HK-2 (cell line): Measurements from ENCODE around the gene CYB5D1.
A peak's percentile ranks its signal among the peaks of the same experiment; 100 is the strongest.
"Not testable (repeated sequence)": the region's sequence is repeated elsewhere in the genome, so short reads cannot be mapped to it uniquely, and the experiment has no call there.

Source experiments
- DNase-seq: peaks from one replicate; pipeline ENCODE4 v3.0.0-alpha.2; 2018; ENCODE audit not compliant: unreplicated experiment

Gene CYB5D1

DNA sequence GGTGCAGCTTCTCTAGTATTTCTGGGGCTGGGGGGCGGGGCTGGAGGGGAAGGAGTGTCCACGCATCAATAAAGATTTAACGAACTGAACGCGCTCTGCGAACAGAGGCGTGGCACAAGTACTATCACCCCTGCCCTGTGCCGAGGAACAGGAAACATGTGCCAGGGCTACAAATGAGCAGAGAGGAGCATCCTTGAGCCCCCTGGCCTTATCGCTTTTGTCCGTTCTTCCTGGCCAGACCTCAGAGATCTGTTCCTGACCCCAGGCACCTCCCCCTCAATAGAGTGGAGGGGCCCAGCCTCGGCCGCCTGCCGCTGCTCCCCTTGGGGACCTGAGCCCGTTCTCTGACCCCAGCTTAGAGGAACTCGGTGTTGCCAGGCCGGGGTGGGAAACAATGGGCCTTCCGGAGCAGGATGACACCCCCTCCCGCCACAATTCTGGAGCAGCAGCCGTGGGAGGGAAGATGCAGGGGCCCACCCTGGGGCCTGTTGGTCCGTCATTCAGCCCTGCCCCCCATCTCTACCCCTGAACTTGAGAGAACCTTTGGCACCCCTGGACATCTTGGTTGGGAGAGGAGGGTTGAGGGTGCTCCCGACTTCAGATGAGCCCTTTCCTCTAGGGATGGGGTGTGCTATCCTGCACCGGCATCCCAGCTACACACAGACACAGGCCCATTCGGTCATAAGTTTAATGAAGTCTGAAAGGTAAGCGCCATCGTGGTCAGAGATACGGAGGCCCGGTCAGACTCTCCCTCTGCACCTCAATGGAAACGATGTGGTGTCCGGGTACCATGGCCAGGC is 1.6 kb upstream of the CYB5D1 start:
- DNase-seq, result peak; percentile 28

DNA sequence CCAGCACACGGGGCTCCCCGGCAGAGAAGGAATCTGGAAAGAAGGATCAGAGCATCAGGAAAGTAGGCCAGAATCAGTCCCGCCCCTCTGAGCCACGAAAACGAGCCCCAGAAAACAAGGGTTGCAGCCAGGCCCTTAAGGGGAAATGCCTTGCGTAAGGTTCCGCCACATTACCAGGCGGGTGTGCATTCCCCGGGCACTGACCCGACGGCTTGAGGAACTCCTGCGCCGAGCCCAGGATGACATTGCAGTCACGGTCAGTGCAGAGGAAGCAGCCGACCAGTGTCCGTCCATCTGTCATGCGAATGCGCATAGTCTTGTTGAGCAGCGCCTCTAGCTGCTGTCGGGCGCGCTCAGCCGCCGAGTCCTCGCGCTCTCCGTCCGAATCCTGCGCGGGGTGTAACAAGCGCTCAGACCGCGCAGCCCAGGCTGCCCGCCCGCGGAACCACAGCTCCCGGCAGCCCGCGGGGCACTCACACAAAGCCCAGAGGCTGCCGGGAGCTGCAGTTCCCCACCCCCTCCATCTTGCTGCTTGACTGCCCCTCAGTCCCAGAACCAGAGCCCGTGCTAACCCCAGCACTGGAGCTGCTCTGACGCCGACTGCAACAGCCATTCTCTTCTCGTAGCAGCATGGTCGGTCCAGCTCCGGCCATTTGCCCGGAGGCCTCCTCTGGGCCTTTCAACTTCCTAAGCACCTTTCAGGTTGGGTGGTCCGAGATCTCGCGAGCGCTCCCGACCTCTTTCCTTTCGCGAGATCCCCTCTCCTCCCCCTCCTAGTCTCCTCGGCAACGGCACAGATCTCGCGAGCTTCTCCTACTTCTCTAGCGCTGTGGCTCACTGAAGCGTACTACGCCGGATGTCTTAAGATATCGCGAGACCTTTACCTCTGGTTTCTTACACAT is 741 bp upstream of the CYB5D1 start, which contains the start of gene NAA38:
TSS of gene NAA38 (minus strand) at position 749 of the 902 bp plus-strand sequence. CDS start at position 653, 96 bp downstream.
- peak; percentile 96 for DNase-seq

DNA sequence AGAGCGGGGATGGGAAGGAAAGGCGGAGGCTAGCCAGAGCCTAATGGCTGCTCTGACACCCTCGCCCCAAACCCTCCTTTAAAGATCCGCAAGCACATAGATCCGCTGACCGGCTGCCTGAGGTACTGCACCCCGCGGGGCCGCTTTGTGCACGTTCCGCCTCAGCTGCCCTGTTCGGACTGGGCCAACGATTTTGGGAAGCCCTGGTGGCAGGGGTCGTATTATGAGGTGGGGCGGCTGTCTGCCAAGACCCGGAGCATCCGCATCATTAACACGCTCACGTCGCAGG is 663 bp downstream of the CYB5D1 start:
- DNase-seq, result peak; percentile 49

DNA sequence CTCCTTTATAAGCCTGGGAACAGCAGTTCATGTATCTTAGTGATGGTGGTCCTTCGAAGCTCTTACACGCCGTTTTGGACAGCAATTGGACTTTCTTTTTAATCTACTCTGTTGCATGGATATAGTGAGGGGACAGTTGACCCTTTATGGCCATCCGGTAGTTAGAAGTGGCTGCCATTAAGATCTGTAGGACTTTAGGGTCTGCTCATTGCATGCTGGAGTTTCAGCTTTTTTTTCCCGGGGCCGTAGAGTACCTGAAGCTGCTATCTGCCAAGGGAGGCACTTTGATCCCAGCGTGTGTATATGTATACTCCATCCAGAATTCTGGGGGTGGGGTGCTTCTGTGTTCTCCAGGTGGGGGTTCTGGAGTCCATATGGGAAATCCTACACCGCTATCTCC is 1.2 kb downstream of the CYB5D1 start:
- no peak for DNase-seq

DNA sequence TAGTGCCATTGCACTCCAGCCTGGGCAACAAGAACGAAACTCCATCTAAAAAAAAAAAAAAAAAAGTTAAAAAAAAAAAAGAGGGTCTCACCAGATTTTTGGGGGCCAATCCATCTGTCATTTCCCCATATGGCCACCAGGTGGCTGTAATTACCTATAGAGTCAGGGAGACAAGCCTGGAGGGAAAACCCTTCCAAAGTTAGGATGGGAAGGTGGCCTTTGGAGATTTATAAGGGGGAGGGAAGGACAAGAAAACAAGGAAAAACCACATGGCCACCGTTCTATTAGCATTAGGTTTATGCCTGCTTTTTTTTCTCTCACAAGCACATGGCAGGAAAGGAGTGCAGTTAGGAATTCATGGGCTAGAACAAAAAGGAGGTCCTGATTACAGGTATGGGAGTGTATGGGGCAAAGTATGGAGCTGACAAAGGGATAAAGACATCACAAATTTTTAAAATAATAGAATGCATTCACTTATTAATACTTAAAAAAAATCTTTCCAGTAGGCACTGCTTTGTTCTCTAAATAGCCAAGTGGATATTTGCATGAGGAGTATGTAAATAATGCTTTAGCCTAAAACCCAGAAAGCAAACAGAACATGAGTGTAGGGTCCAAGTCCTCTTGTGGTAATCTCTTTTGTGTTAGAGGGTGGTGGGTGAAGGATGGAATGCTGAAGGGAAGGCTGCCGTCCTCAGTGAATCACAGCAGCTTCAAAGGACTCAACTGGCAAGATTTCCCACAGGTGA is 5.1 kb downstream of the CYB5D1 start:
- DNase-seq, result peak; percentile 26

DNA sequence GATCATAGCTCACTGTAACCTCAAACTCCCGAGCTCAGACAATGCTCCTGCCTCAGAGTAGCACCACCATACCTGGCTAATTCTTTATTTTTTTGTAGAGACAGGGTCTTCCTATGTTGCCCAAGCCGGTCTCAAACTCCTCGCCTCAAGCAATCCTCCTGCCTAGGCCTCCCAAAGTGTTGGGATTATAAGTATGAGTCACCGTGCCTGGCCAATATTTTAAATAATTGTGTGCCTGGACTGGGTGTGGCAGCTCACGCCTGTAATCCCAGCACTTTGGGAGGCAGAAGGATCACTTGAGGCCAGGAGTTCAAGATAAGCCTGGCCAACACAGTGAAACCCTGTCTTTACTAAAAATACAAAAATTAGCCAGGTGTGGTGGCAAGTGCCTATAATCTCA is 6.6 kb downstream of the CYB5D1 start:
- not testable (repeated sequence) for DNase-seq

DNA sequence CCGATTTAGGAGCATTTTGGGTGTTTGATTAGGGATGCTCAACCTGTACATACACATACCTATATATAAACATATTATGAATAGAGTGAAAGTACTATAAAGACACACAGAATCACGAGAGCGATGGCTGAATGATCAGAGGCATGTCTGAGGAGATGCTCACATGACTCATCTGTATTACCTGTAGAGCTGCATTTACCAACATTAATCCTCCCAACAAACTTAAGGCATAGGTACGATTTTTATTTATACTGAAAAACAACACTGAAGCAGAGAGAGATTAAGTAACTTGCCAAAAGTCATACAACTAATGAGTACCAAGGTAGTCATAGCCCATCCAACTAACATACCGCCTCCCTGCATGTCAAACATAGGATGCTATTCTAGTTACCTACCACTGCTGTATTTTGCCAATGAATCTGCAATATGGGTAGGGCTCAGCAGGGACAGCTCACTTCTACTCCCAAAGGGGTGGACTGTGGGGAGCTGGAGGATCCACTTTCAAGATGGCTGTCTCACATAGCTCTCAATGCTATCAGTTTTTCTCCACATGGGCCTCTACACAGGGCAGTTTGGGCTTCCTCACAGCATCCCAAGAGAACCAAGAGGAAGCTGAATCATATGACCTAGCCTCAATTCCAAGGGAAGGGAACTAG is 7.3 kb downstream of the CYB5D1 start:
- no peak for DNase-seq

DNA sequence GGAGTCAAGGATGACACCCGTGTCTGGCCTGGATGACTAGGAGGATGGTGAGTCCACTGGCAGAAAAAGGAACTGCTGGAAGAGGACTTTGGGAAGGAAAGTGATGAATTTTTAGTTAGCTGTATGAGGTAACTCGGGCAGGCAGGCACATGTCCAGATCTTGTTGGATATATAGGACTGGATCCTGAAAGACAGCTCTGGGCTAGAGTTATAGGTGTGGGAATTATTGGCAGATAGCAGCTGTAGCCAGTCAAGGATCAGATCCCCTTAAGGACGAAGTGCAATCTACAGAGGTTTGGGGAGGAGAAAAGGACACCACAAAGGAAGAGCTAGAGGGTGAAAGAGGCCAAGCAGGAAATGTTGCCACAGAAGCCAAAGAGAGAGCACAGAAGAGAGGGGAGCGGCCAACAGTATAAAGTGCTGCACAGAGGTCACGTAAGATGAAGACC is 10.1 kb downstream of the CYB5D1 start:
- DNase-seq, result no peak

DNA sequence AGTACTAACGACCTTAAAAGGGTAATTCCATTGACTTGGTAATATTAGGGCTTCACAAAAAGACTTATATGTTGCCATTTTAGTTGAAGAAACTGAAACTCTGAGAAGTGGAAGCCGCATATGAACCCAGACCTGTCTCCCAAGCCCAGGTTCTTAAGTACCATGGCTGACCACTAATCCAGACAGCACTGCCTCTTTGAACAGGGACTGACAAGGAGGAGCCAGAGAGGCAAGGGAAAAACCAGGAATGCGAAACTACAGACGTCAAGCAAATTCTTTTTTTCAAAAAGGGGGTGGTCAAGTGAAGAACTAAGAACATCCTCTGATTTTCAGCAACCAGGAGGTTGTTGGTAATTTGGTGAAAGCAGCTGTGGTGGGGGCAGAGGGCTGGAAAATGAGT is 15.2 kb downstream of the CYB5D1 start:
- no peak for DNase-seq

DNA sequence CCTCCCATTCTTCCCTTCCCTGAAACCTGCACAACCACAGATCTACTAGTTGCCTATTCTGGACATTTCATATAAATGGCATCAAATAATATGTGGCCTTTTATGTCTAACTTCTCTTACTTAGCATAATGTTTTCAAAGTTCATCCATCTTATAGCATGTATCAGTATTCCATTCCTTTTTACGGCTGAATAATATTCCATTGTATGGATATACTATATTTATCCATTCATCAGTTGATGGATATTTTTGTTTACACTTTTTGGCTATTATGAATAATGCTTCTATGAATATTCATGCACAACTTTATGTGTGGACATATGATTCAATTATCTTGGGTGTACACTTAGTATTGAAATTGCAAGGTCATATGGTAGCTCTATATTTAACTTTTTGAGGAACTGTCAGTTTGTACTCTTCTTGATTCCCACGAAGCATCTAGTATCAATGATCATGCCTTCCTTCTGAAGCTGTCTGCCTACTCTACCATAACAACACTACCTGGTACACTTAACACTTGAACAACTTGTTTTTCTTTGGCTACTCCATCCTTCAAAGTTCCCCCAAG is 18.1 kb downstream of the CYB5D1 start:
- DNase-seq, result no peak

DNA sequence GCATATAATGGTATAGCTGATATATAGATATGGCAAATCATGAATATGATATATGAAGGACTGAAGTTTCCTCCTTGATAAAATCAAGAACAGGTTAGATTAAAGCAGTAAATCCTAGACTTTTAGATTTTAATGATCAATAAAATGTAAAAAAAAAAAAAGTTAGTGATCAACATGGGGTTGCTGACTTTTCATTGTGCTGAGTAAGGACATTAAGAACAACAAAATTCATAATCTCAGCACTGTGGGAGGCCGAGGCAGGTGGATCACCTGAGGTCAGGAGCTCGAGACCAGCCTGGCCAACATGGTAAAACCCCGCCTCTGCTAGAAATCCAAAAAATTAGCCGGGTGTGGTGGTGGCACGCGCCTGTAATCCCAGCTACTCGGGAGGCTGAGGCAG is 20.4 kb downstream of the CYB5D1 start:
- no peak for DNase-seq

DNA sequence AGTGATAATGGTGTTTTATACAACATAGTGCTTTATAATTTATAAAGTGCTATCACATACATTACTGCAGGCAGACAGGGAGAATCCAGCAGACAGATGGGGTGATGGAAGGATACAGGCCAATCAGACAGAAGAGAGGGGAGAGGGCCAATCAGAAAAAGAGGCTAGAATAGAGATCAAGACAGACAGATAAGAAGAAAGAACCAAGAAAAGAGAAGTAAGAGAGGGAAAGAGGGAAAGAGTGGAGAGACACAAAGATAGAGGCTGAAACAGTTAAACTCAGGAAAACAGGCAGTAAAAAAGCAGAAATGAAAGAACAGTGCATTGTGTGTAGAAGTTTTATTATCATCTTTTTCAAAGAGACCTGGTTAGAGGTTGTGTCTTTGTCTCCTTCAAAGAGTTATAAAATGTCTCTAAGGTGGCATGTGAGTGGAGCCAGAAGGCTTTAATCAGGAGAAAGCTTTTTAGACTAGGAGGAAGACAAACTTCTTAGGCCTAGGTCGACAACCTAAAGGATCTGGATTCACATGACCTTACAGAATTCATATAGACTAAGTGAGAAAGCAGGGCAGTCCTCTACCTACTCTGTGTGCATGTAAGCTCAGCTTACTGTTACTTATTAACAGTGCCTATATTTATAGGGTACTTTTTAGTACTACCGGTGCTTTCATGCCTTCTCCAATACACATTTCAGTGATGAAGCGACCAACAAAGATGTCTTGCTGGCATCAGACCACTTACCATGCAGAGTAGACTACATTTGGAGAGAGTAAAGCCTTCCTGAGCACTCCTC is 22.5 kb downstream of the CYB5D1 start:
- DNase-seq, result no peak

DNA sequence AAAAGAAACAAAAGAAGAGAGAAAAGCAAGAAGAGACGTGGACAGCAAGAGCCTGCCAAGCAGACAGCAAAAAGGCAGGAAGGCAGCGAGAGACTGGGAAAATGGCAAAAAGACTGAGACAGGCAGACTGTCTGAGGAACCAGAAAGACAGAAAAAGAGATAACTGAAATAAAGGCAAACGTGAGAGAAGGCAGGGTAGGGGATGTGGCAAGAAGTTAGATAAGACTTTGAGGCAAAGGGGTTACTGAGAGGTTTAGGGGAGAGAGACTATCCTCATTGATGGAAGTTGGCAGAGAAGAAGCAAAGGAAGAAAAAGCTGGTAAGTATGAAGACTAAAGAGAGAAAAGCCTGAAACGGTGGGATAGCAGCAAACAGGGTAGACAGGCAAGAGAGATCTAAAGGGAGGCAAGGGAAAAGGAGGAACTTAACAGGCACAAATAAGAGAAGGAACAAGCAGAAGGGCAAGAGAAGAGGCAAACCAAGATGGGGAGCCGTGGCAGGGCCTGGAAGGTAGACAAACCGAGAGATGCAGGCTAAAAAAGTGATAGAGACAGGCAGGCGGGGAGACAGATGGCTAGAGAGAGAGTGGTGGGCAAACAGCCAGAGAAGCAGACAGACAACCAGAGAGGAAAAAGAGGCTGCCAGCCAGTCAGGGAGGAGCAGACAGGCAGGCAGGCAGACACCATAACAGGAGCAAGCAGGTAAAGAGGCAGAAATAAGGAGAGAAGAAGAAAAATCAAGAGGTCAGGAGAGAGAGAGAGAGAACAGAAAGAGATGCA is 23.7 kb downstream of the CYB5D1 start:
- DNase-seq, result no peak

DNA sequence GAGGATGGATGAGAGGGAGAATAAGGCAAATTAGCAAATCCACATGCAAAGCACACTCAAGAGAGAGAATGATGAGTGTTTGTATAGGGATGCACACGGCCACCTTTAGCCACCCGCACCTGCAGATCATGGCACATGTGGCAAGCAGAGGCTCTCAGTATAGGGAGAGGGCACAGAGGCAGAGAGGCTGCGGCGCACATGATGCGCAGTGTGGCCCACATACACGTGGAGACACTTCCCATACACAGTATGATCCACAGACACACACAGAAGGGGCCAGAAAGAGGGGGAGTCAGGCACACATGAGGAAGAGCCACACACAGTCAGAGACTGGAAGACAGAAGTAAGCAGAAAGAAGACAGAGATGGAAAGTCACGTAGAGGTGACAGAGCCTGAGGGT is 24.3 kb downstream of the CYB5D1 start:
- DNase-seq, result no peak

DNA sequence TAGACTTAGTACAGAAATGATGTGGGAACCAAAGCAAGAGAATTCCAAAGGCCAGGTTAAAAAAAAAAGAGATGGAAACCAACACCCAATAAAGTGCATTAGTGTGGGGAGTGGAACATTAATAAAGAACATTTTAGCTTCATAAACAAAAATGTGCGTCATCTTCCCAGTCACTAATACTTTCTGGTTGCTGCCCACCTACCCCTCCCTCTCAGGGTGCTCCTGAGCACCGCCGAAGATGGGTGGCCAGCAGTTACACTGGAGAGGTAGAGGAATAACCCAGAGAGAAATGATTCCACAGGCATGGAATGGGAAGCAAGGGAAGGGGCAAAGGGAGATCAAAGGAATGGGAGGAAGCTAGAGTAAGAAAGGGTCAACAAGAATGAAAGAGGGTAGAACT is 24.8 kb downstream of the CYB5D1 start:
- no peak for DNase-seq

DNA sequence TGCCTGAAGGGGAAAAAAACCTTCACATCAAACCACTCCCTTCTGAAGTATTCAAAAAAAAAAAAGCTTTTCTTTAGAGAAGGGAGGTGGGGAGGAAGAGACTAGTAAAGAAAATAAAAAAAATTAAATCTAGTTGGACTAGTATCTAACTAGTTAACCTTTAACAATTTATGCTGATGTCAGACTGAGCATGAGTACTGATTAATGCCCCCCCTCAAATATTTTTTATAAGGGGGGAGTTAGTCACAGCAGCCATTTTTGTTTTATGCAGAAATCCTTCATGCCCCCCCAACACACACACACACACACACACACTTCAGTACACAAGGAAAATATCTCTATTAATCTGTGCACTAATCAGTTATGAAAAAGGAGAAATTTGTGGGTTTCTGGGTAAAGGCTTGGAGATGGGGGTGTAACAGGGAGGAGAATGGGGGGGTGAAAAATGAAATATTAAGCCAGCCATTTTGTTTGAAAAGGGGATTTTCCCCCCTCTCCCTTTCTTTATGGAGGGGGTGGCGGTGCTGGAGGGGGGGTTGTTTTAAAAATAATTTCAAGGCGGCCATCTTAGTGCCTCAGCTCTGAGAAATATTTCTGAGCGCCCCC is 26.1 kb downstream of the CYB5D1 start:
- DNase-seq, result no peak

DNA sequence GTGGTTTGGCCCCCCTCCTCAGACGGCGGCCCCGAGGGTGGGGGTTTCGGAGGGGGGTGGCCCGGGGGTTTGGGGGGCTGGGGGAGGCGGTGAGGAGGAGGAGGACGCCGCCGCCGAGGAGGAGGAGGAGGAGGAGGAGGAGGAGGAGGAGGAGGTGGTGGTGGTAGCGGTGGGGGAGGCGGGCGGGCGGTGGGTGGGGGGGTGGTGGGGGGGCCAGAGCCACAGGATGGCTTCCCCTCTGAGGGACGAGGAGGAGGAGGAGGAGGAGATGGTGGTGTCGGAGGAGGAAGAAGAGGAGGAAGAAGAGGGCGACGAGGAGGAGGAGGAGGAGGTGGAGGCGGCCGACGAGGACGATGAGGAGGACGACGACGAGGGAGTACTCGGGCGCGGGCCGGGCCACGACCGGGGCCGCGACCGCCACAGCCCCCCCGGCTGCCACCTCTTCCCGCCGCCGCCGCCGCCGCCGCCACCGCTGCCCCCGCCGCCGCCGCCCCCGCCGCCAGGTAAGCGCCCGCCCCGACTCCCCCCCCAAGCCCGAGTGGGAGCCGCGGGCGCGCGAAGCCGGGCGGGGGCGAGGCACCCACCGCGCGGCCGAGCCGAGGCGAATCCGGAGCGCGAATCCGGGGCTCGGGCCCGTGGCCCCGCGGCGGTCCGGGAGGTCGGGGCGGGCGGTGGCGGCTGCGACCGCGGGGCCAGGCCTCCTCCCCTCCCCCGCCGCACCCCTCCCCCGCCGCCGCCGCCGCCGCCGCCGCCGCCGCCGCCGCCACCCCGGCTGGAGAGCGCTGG is 27.0 kb downstream of the CYB5D1 start:
- peak; percentile 51 for DNase-seq

DNA sequence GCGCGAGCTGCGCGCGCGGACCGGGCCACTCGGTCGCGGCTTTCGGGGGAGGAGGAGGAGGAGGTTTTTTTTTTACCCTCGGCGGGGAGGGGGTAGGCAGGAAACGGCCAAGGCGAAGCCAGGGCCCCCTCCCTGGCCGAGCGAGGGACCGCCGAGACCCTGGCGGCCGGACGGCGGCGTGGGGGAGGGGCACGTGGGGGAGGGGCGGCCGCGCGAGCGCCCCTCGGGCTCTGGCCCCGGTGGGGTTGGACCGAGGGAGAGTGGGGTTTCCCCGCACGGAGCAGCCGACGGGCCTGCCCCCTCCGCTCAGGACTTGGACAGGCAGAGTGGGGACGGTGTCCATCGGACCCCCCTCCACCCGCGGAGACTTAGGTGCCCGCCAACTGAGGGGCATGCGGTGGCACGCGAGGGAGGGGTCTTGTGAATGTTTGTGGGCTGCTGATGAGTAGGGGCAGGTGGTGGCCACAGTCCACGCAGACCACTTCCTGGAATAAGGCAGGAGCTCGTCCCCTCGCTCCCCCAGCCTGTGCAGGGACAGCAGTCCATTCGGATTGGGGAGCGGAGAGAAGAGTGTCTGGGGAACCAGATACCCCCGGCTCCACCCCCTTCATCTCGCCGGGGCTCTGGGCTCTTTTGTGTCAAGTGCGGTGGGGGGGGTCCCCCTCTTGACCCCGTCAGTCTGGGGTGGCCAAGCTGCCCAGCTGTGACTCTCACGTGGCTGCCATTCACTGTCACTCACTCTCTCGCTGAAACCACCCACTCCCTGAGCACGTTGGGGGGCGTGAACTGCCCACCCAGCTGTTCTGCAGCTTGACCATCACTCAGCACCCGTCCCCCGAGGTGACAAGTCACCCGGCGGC is 27.8 kb downstream of the CYB5D1 start:
- peak; percentile 50 for DNase-seq
